NCI-H2196 (cell line): ENCODE data around the gene SORCS2.

ENCODE experiments used
- DNase-seq: peaks from one replicate; lab custom pipeline; 2025; ENCODE audit not compliant: unreplicated experiment; lab: John Stamatoyannopoulos, UW

SORCS2 gene

GRCh38 chr4:7498446-7499200 is 306.3 kb downstream of the SORCS2 start:
- no peak for DNase-seq

- no peak for DNase-seq
Observed at GRCh38 chr4:7499661-7500060, 307.3 kb downstream of the SORCS2 start.

GRCh38 chr4:7500404-7500803 is 308.1 kb downstream of the SORCS2 start:
- DNase-seq: no peak

DNA sequence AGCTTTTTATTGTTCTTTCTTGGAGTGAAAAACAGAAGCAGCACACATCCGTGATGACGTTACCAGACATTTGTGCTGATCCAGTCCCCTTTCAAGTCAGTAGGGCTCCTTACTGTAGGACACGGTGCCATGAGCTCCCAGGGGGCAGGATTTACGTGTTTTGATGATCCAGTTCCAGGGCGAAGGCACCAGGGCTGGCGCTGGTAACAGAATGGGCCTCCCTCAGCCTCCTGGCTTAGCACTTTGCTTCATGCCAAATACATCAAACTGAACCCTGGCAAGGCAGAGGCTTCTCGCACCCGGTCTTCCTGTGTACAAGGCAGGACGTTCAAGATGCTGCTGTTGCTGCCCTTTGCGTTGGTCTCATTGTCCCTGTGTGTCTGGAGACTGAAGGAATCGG is 309.0 kb downstream of the SORCS2 start:
- DNase-seq: no peak

DNA sequence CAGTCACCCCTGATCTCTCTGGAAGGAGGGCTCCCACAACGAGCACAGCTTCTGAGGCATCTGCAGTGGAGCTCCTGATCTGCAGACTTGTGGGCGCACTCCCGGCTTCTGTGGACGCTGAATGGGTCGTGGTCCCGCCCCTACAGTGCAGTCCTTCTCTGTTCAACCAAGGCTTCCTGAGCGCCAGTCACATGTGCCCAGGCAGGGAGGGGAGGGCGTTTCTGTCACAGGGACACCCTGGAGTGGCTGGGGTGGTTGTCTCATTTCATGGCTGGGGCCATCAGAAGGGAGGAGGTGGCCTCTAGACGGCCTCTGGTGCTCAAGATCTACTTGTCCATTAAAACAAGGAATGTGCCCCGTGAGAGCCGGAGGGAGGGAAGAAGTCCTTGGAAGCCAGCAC is 309.5 kb downstream of the SORCS2 start:
- DNase-seq: no peak

- no peak for DNase-seq
Observed at GRCh38 chr4:7503559-7504249, 311.4 kb downstream of the SORCS2 start.

DNA sequence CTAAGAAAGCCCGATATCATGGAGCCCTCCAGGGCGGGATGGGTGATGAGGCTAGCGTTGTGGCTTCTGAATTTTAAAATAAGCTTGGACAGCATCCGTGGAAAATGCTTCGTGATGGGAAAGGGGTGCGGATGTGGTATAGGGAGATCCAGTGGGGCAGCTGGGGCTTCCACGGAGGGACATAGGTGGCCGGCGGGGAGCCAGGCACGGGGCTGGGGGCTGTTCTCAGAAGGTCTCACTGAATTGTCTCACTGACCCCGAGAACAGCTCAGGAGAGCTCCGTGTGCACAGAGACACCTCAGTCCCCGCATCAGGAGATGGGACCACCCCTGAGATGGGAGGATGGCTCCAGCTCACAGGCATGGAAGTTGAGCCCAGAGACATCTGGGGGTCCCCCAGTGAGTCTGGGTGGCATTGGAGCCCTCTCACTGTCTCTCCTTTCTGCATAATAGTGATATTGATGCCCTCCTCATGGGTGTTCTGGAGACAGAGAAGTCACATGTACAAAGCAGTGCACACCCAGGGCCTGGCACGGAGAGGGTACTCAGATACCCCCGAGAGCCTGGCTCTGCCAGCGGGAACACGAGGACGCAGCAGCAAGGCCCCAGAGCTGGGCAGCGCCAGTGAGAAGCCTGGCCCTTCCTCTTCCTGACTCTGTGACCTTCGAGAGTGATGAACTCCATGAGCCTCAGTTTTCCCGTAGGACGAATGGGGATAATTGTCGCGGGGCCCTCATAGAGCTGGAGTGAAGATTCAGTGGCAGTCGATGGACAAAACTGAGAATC is 313.0 kb downstream of the SORCS2 start:
- no peak for DNase-seq

DNA sequence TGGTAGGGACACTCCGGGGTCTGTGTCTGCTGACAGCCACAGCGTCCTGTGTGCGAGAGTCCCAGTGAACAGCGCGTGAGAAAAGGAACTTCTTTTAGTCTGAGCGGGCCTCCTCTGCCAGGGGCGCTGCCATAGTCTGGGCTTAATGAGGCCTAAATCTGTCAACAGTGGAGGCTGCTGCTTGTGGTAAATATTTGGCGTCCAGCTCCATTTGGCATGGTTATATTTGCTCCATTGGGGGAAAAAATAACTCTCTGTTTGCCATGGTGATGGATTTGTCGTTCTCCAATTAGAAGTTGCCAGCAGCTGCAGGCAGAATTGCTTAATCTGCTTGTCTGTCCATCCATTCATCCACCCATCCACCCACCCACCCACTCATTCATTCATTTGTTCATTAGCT is 313.8 kb downstream of the SORCS2 start:
- DNase-seq: no peak

- no peak for DNase-seq
Observed at GRCh38 chr4:7506572-7506971, 314.2 kb downstream of the SORCS2 start.

DNA sequence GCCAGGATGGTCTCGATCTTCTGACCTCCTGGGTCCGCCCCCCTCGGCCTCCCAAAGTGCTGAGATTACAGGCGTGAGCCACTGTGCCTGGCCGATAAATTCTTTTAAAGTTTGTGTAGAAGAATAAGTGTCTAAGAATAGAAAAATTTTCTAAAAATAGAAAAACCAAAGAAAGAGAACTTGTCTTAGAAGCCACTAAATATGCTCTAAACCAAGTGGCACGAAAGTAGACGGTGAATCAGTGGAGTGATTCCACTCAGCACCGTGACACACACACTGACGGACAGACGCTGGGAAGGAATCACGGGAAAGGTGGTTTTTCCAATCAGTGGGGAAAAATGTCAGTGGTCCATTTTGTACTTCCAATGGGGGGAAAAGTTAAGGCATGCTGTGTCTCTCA is 315.0 kb downstream of the SORCS2 start:
- no peak for DNase-seq

DNA sequence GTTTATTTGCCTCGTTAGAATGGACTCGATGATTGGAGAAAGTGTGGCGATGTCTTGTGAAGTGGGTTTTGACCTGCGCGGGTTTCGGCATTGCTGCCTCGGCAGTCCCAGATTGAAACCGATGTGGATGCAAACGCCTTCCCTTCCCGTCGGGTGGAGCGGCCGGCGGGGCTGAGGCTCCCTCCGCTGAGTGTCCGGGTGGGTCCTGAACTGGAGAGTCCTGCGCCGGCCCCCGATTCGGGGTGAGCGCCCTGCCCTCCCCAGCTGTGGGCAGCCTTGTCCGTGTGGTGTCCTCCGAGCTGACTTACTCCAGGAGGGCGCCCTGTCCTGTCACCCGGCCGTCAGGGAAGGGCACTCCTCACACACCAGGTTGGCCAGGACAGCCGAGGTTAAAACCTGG is 317.7 kb downstream of the SORCS2 start:
- no peak for DNase-seq

- DNase-seq: no peak
Observed at GRCh38 chr4:7510538-7510937, 318.2 kb downstream of the SORCS2 start.

GRCh38 chr4:7511525-7511924 is 319.2 kb downstream of the SORCS2 start:
- DNase-seq: no peak

- DNase-seq: no peak
Observed at GRCh38 chr4:7512428-7512827, 320.1 kb downstream of the SORCS2 start.

GRCh38 chr4:7512946-7513345 is 320.6 kb downstream of the SORCS2 start:
- DNase-seq: no peak

- DNase-seq: no peak
Observed at GRCh38 chr4:7513671-7514070, 321.3 kb downstream of the SORCS2 start.

GRCh38 chr4:7514281-7514680 is 321.9 kb downstream of the SORCS2 start:
- no peak for DNase-seq

- no peak for DNase-seq
Observed at GRCh38 chr4:7514789-7515188, 322.5 kb downstream of the SORCS2 start.

DNA sequence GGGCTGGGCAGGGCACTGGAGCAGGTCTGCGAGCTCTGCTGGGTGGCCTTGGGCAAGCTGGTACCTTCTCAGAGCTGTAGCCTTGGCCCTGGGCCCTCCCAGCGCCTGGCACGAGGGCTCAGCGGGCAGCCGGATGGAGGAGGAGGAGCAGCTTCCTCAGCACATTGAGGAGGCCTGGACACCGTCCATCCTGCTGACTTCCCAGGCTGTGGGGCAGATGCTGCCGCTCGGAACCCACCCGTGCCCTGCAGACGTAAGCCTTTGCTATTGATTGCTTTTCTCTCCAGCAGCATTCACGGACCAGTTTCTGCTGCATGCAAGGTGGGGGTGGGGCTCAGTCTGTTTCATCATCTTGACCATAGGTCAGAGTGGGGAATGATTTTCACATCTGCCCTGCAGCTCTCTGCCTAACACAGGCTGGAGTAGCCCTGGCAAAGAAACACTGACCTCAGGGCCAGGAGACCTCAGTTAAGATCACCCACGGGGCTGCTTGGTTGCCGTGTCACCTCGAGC is 323.1 kb downstream of the SORCS2 start:
- DNase-seq: no peak

DNA sequence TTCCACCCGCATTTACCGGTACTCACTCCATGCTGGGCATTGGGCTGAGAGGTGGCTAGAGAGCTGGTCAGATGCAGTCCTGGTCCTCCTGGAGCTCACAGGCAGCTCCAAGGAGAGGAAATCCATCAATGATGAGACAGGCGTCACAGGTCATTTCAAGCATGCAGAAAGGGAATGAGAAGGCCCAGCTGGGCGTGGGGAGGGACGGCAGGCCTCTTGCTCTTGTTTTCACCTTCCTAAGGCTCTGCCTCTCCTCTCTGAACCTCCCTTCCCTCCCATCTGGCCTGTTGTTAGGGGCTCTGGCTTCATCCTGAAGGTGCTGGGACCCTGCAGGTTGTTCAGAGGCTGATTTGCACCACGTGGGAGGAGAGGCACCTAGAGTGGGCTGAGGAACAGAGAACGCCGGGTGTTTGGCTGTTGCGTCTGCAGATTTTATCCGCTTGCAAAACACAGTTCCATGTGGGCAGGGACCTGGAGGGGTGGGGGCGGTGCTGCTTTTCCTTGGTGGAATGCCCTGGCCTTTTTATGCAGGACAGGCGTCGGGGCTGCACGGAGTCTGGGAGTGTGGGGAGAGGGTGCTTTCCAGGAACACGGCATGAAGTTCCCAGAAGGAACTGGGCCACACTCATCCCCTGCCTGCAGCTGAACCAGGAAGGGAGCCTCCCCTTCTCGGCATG is 323.9 kb downstream of the SORCS2 start:
- DNase-seq: no peak

DNA sequence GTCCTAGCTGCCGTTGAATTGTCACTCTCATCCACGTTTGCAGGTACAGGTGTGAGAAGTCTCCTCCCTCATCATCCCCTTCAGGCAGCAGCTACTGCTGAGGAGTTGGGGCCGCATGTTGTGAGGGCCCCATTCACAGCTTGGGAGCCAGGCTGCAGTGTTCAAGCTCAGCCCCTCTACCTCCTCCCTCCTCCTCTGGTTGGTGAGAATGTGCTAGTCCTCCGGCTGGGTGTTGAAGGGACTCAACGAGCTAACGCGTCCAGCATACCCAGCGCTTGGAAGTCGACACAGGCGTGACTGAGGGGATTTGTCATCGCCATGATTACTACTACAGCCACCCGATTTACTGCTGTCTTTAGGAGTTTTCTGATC is 324.4 kb downstream of the SORCS2 start:
- DNase-seq: no peak
